Right kidney (tissue), 1 donor: ENCODE data around the gene CLCNKB.
A peak's percentile ranks its signal among the peaks of the same experiment; 100 is the strongest.
"Not testable (repeated sequence)": the region's sequence is repeated elsewhere in the genome, so short reads cannot be mapped to it uniquely, and the experiment has no call there.

Experiments
- DNase-seq: peaks from one replicate; pipeline ENCODE4 v3.0.0-alpha.2; 2016

The CLCNKB gene

GRCh38 chr1:16057314-16057915 lies 13.8 kb downstream of the CLCNKB start:
- DNase-seq: not testable (repeated sequence)

- not testable (repeated sequence) for DNase-seq
Measured at GRCh38 chr1:16058394-16059120, 15.0 kb downstream of the CLCNKB start.

- DNase-seq: no peak
Measured at GRCh38 chr1:16061266-16061665, 17.7 kb downstream of the CLCNKB start.

GRCh38 chr1:16061989-16062686 lies 18.6 kb downstream of the CLCNKB start:
- not testable (repeated sequence) for DNase-seq

- not testable (repeated sequence) for DNase-seq
Measured at GRCh38 chr1:16062687-16063075, 19.1 kb downstream of the CLCNKB start.

- no peak for DNase-seq
Measured at GRCh38 chr1:16063226-16063829, 19.7 kb downstream of the CLCNKB start.

GRCh38 chr1:16063921-16064320 lies 20.3 kb downstream of the CLCNKB start:
- DNase-seq: no peak

GRCh38 chr1:16064536-16065268 lies 21.1 kb downstream of the CLCNKB start:
- DNase-seq: no peak

GRCh38 chr1:16065269-16065576 lies 21.6 kb downstream of the CLCNKB start:
- no peak for DNase-seq

GRCh38 chr1:16066245-16066644 lies 22.7 kb downstream of the CLCNKB start:
- DNase-seq: no peak

- DNase-seq: no peak
Measured at GRCh38 chr1:16067127-16067768, 23.7 kb downstream of the CLCNKB start.

- DNase-seq: no peak
Measured at GRCh38 chr1:16067933-16068332, 24.4 kb downstream of the CLCNKB start.

- peak; percentile 7 for DNase-seq
Measured at GRCh38 chr1:16068356-16069270, 25.0 kb downstream of the CLCNKB start.

- DNase-seq: no peak
Measured at GRCh38 chr1:16070640-16071355, 27.2 kb downstream of the CLCNKB start.

GRCh38 chr1:16071614-16072013 lies 28.0 kb downstream of the CLCNKB start:
- DNase-seq: no peak

GRCh38 chr1:16072095-16072494 lies 28.5 kb downstream of the CLCNKB start:
- DNase-seq: no peak

GRCh38 chr1:16072616-16073484 lies 29.3 kb downstream of the CLCNKB start:
- no peak for DNase-seq

GRCh38 chr1:16073490-16074119 lies 30.0 kb downstream of the CLCNKB start, which contains the start of gene FAM131C:
Gene FAM131C (minus strand): TSS chr1:16073651. CDS start chr1:16073442, 209 bp downstream.
- no peak for DNase-seq

GRCh38 chr1:16074217-16074616 lies 30.6 kb downstream of the CLCNKB start:
- DNase-seq: no peak
